ENCODE data around the gene TBCA.

TBCA gene, protein sequence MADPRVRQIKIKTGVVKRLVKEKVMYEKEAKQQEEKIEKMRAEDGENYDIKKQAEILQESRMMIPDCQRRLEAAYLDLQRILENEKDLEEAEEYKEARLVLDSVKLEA

DNA sequence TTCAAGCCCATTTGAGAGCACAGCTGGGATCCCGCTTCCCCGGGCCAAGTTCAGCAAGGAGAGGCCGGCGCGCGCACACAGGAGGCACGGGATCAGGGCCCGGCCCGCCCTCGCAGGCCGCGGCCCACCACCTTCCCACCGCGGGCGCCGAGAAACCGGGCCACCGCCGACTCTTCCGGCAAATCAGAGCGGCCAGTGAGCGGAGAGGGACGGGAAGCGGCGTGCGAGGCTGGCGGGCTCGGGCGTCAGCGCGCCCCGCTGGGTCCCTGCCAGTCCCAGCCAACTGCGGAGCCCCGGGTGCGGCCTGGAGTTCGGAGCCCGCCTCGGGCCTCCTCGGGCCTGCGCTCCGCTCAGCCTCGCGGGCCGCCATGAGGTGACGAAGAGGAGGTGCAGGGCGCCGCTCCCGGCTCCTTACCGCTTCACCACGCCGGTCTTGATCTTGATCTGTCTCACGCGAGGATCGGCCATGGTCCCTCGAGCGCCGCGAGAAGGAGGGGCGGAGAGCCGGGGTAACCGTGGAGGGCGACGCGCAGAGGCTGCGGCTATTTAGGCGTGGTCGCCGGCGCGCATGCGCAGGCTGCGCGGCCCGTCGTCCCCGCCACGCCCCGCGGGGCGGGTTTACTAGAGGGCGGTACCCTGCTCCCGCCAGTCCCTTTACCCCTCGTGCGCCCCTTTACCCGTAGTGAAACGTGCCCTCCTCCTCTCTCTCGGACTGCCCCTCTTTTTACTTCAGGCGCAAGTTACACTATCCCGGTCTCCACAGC lies at the start of gene TBCA:
Gene TBCA, minus strand, starts transcription at position 550 of the 764 bp plus-strand sequence. Its CDS starts 82 bp downstream, at position 468.
- peak; percentile 94 for DNase-seq

DNA sequence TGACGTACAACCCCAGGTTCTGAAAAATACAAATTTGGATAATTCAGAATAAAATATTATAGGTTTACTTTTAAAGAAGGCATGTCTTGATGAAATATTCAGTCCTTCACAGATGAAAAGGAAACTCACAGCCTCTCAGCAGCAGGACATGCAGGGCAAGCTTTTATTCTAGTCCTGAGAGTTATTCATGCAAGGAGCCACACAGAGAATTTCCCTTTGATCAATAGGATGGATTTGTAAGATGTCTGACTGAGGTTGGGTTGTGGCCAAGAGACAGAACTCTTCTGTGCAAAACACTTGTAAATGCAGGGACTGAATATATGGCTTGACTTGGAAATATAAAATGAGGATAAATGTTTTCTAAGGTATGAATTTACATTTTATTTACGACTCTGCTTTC lies 48.8 kb upstream of the TBCA start:
- no peak for DNase-seq

DNA sequence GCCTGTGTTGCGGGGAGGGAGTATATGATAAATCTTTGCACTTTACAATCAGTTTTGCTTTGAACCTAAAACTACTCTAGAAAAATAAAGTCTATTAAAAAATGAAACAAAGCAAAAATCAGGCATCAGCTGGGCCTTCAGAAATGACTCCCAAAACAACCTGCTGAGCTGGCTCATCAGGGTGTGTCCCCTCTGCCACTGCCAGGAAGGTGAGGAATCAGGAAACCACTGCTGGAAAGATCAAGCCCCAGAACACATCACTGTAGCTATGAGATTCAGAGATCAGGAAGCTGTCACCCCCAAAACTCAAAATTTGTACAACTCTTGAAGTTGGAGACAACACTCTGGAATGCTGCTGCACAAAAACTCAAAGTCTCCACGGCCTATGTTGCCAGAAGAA lies 40.5 kb upstream of the TBCA start:
- DNase-seq = no peak

DNA sequence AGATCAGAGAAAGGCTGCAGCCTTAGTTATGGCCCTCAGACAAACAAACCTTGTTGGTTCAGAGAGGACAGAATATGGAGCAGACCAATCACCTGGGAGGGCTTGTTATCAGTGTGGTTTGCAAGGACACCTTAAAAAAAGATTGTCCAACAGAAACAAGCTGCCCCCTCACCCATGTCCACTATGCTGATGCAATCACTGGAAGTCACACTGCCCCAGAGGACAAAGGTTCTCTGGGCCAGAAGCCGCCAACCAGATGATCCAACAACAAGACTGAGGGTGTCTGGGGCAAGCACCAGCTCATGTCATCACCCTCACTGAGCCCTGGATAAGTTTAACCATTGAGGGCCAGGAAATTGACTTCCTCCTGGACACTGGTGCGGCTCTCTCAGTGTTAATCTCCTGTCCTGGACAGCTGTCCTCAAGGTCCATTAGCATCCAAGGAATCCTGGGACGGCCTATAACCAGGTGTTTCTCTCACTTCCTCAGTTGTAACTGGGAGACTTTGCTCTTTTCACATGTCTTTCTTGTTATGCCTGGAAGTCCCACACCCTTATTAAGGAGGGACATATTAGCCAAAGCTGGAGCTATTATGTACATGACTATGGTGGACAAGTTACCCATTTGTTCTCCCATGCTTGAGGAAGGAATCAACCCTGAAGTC lies 36.9 kb upstream of the TBCA start:
- DNase-seq = no peak

DNA sequence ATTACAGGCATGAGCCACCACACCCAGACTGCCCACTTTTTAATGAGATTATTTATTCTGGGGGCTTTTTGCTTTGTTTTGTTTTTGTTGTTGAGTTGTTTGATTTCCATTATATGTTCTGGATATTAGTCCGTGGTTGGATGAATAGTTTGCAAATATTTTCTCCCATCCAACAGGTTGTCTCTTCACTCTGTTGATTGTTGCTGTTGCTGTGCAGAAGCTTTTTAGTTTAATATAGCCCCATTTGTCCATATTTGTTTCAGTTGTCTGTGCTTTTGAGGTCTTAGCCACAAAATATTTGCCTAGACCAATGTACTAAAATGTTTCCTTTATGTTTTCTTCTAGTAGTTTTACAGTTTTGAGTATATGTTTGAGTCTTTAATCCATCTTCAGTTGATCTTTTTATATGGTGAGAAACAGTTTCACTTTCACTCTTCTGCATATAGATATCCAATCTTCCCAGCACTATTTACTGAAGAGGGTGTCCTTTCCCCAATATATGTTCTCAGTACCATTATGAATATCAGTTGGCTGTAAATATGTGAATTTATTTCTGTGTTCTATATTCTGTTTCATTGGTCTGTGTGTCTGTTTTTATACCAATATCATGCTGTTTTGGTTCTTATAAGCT lies 30.2 kb upstream of the TBCA start:
- no peak for DNase-seq

DNA sequence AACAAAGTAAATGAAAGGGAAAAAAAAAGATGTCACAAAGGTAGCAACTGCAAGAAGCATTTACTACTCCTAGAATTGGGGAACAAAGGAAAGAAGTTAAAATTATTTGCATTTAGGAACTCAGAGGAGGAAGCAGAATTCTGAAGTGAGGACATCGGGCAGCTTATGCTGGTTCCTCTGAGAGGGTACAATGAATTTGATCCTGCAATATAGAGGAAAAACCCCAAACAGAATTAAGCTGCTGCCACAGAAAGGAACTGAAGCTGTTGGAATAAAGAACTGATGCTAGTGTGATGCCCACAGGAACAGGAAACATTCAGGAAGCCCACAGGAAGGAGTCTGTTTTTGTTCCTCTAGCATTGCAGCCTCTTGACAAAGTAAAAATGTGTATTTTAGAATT lies 22.3 kb upstream of the TBCA start:
- no peak for DNase-seq

DNA sequence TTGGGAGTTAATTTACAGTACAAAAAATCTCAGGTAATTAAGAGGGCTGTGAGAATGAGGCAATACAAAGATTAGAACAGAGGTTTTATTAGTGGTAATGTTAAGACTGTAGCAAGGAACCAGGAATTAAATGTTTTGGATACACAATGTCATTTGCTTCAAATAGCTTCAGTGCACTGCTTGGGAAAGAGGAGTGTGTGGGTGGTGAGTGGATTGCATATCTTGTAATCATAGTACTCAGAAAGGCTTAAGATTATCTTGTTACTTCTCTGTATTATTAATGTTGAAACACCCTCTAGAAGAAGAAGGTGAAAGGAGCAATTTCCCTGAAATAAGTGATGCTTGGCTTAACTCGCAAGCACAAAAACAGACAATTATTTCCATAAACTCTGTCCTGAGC lies 21.0 kb upstream of the TBCA start:
- no peak for DNase-seq

DNA sequence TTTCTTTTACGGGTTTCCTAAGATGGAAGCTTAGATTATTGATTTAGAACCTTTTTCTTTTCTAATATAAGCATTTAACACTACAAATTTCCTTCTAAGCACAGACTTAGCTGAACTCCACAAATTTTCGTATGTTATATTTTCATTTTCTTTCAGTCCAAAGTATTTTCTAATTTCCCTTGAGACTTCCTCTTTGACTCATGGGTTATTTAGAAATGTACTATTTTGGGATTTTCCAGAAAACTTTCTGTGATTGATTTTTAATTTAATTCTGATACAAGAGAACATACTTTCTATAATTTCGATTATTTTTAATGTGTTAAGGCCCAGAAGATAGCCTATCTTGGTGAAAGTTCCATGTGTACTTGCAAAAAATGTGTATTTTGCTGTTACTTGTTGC lies 19.7 kb upstream of the TBCA start:
- no peak for DNase-seq

DNA sequence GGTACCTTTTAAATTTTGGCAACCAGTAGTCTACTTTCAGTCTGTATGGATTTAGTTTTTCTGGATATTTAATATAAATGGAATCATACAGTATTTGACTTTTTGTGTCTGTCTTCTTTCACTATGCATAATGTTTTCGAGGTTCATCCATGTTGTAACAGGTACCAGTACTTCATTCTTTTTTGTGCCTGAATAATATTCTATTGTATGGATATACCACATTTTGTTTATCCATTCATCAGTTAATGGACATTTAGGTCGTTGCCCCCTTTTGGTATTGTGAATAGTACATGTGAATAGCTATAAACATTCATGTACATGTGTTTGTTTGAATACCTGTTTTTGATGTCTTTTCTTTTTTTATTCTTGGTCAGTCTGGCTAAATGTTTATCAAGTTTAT lies 19.1 kb upstream of the TBCA start:
- no peak for DNase-seq

DNA sequence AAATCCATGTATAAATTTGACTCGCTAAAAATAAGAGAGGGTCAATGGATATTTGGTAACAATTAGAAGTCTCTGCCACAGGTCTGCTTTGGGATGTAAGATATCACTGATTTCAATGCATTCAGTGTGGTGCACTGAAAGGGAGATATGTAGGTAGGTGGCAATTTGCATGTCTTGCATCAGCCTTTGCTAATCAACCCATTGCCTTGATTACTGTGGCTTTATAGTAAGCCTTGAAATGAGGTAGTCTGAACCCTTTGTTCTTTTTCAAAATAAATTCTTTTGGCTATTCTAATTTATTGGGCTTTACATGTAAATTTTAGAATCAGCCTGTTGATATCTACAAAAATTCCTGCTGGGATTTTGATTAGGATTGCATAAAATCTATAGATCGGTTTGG lies 15.8 kb upstream of the TBCA start:
- DNase-seq = no peak

DNA sequence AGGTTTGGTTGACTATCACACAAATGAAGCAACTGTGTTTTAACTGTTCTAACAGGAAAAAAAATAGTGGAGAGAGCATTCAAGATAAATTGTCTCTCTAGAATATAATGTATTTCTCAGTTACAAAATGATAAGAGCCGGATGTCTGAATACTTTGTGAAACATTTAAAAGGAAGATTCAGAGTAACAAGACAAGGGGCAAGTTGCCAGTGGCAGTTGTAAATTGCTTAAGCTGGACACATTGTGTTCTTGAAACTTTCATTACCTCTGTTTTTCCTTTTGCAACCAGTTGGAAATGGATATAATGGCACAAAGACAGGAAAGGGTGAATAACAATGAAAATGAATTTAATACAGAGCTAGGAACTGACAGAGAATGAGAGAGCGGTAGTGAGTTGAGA lies 15.2 kb upstream of the TBCA start:
- DNase-seq = no peak

DNA sequence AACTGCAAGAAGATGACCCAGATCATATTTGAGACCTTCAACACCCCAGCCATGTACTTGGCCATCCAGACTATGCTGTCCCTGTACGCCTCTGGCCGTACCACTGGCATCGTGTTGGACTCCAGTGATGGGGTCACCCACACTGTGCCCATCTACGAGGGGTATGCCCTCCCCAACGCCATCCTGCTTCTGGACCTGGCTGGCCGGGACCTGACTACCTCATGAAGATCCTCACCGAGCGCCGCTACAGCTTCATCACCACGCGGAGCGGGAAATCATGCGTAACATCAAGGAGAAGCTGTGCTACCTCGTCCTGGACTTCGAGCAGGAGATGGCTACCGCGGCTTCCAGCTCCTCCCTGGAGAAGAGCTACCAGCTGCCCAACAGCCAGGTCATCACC lies 9.1 kb upstream of the TBCA start:
- DNase-seq = no peak

DNA sequence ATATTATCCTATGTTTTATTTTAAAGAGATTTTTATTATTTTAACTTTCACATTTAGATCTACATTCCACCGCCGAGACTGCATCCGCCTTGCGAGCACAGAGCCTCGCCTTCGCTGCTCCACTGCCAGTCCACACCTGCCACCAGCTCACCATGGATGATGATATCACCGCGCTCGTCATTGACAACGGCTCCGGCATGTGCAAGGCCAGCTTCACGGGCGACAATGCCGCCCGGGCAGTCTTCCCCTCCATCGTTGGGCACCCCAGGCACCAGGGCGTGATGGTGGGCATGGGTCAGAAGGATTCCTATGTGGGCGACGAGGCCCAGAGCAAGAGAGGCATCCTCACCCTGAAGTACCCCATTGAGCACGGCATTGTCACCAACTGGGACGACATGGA lies 8.6 kb upstream of the TBCA start:
- no peak for DNase-seq

DNA sequence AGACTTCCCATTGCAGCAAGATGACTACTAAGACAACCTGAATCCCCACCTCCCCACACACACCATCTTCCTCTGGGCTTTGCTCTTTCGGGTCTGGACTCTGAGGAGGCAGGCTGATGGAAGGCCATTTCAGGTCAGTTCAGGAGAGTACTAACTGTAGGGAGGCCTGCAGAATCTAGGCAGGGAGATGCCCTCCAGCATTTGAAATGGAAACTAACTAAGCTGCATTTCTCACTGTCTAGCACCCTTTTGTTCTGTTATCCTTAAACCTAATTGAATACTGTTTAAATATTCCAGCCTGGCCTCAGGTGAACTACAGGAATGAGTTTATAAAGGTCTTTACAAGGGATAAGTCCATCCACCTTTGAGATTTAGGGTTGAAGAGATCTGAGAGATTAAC lies 4.9 kb upstream of the TBCA start:
- no peak for DNase-seq

DNA sequence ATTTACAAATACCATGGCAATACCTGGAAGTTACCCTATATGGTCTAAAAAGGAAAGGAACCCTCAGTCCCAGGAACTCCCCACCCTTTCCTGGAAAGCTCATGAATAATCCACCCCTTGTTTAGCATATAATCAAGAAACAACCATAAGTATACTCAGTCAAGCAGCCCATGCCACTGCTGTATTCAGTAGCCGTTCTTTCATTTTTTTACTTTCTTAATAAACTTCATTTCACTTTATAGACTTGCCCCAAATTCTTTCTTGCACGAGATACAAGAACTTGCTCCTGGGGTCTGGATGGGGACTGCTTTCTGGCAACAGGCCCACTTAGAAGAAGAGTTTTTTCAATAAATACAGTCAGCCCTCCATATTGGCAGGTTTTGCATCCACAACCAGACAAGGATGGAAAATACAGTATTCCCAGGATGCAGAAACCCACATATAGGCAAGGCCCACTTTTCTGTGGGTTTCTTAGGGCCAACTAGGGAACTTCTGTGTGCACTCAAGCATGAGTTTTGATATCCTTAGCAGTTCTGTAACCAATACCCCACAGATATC lies 2.8 kb upstream of the TBCA start:
- no peak for DNase-seq

DNA sequence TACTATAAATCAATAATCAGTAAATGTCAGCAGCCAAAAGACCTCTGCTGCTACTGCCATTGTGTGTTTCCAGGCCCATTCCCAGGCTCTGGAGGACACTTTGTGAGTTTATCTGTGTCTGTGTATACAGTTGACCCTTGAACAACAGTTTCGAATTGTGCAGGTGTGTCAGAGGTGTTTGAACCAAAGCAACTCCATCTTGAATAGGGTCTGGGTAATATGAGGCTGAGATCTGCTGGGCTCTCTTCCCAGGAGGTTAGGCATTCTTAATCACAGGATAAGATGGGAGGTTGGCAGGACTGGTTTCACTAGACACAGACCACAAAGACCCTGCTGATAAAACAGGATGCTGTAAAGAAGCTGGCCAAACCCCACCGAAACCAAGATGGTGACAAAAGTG lies 2.3 kb upstream of the TBCA start:
- no peak for DNase-seq

DNA sequence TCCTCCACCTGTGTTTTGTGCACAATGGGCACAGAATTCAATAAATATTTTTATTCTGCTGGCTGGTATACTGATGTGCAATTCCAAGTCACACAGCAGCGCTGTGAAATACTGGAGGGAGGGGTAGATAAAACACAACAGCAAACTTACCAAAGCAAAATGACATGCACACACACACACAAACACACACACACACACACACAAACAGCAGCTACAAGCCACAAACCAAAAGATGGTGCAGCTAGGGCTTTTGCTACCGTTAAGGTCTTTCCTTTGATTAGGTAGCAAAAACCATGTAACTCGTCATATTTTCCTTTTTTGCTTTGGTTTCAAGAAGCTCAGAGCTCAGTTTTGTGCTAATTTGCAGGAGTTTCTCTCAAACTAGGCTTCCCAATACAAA lies 1.8 kb upstream of the TBCA start:
- no peak for DNase-seq

DNA sequence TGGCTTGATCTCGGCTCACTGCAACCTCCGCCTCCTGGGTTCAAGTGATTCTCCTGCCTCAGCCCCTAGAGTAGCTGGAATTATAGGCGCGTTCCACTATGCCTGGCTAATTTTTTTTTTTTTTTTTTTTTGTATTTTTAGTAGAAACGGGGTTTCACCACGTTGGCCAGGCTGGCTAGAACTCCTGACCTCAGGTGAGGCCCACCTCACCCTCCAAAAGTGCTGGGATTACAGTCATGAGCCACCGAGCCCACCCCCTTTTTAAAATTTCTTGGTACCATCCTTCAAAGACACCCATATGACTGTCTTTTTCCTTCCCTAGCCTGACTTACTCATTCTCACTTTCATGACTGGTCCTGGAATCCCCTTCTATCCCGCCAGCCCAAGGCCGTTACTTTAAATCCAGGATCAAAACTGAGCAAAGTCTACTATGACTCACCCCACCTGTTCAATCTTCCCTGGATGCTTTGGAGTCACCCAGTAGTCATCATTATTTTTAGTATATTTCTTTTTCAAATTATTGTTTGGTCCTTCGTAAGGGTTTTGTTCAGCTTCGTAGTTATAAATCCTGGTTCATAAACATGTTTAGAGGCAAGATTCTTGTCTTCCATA lies 1.2 kb upstream of the TBCA start:
- DNase-seq = no peak

DNA sequence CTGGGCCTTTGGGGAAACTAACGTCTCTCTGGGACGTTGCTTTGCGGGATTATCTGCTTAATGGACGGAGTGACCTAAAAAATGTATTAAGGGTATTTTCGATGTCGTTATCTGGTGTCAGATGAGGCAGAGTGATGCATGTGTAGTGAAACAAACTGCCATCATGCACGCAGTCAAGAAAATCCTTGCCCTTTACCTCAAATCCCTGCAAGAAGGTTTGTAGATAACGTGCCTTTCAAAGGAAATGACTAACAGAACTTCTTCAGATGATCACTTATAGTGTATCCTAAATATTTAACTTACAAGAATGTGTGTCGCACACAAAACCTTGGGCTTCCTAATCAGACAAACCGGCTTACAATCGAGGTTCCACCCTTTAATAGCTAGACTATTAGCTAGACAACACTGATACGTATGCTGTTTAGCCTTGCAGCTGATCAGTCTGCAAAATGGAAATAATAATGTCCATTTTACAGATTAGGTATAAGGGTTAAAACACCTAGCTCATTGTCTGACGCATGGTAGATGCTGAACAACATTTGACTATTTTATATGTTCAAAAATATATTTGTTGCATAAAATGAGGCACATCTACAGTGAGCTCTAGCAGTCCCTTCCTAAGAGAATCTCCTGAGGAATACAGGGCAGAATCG lies 541 bp upstream of the TBCA start:
- no peak for DNase-seq

DNA sequence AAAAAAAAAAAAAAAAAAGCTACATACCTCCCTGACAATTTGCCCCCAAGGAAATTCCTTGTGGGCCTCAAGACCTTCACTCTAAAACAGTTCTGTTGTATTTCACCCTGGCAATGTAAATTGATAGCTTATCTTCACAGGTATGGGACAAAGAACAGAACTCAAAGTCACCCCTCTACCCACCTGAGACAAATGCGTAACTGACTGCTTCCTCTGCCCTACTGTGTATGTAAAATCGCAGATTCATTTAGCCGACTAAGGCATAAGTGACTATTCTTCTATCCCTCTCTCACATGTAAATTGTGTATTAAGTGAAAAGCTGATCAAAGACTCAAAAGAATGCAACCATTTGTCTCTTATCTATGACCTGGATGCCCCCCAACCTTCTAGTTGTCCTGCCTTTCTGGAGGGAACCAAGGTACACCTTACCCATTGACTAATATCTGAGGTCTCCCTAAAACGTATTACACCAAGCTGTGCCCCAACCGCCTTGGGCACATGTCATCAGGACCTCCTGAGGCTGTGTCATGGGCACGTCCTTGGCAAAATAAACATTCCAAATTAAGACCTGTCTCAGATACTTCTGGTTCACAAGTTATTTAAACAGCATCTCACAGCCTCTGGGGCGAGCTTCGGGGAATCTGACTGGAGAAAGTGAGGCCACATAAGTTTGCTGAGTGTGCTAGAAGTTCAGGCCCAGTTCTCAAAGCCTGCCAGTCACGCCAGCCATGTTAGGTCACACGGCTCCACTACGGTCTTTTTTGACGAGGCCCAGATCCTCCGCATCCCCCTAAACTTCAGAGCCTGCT lies 954 bp downstream of the TBCA start:
- no peak for DNase-seq

DNA sequence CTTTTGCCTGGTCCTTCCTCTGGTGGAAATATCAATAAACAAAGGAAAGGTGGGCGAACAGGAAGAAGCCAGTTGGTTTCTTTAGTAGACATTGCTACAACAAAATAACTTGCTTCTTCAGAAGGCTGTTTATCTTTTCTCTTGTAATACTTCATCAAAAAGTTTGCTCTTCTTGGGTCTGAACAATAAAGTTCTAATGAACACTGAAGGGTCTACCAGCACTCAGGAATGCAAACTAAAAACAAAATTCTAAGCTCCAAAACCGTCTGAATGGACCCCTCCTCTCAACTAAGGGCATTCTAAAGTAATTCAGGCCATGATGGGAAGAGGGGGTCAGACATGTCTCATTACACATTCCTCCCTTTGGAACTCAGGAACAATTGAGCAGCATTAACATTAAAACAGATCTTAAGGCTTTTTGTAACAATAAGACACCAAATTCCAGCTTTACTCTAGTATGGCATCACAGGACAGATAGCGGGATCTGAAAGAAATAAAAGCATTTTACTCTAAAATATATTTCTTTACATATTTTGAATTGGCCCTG lies 2.3 kb downstream of the TBCA start:
- DNase-seq = no peak

DNA sequence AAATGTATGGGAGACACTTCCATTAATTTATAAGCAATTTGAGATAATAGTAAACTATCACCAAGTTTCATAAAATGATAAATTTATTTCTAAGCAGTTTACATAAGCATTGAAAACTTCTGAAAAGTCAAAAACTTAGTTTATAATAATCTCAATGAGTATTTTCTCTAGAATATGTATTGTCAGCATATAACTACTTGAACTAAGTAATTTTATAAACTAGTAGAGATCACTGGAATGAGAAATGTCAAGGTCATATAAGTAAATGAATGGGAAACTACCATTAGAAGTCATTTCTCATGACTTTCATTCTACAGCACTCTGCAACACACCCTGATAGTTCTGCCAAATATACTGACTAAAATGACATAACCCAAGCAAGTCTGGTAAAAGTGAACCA lies 3.4 kb downstream of the TBCA start:
- no peak for DNase-seq
